Kasumi-1 (cell line): Measurements from ENCODE around the gene SLC13A3.

Experiments
- DNase-seq, 2 experiments: peaks; one replicate each; lab custom pipeline; 2025; lab: John Stamatoyannopoulos, UW

SLC13A3 gene

GRCh38 chr20:46578745-46579144 lies 72.5 kb downstream of the SLC13A3 start:
- no peak for DNase-seq

- no peak for DNase-seq
These were observed 74.4 kb downstream of the SLC13A3 start for GRCh38 chr20:46576774-46577395.

GRCh38 chr20:46575937-46576461 lies 75.3 kb downstream of the SLC13A3 start:
- DNase-seq: no peak

GRCh38 chr20:46575394-46575793 lies 75.9 kb downstream of the SLC13A3 start:
- DNase-seq: no peak

GRCh38 chr20:46573788-46574584 lies 77.3 kb downstream of the SLC13A3 start:
- DNase-seq: no peak

GRCh38 chr20:46573234-46573633 lies 78.0 kb downstream of the SLC13A3 start:
- no peak for DNase-seq

- DNase-seq: no peak
These were observed 78.5 kb downstream of the SLC13A3 start for GRCh38 chr20:46572790-46573189.

- DNase-seq: no peak
These were observed 79.1 kb downstream of the SLC13A3 start for GRCh38 chr20:46572153-46572552.

GRCh38 chr20:46571418-46571817 lies 79.8 kb downstream of the SLC13A3 start:
- DNase-seq: no peak

GRCh38 chr20:46570956-46571355 lies 80.3 kb downstream of the SLC13A3 start:
- DNase-seq: no peak

GRCh38 chr20:46569961-46570360 lies 81.3 kb downstream of the SLC13A3 start:
- no peak for DNase-seq

GRCh38 chr20:46568570-46569129 lies 82.6 kb downstream of the SLC13A3 start:
- no peak for DNase-seq

- DNase-seq: no peak
These were observed 85.1 kb downstream of the SLC13A3 start for GRCh38 chr20:46566125-46566524.

- no peak for DNase-seq
These were observed 86.9 kb downstream of the SLC13A3 start for GRCh38 chr20:46564241-46564957.

- no peak for DNase-seq
These were observed 87.4 kb downstream of the SLC13A3 start for GRCh38 chr20:46563860-46564221.

GRCh38 chr20:46563170-46563859 lies 87.9 kb downstream of the SLC13A3 start:
- DNase-seq: no peak

- peak; percentile 59 to 71 for DNase-seq
These were observed 88.7 kb downstream of the SLC13A3 start for GRCh38 chr20:46562373-46563169.

- no peak for DNase-seq
These were observed 89.3 kb downstream of the SLC13A3 start for GRCh38 chr20:46562009-46562372.

GRCh38 chr20:46559685-46560440 lies 91.4 kb downstream of the SLC13A3 start:
- DNase-seq: no peak

GRCh38 chr20:46559001-46559400 lies 92.3 kb downstream of the SLC13A3 start:
- no peak for DNase-seq
